ENCODE measurements around the gene ZDHHC7. TPM values are rescaled to one million over a fixed set of nuclear protein-coding genes. Genes with fewer than 3 reads are reported as not detected.

The ZDHHC7 gene
- total and polyA plus RNA-seq, 9 of the 15 experiments (the other 6 are each of a cell fraction or from before 2014, with no cell fraction given): 1.7 to 49.7 (median 37.4) TPM

DNA sequence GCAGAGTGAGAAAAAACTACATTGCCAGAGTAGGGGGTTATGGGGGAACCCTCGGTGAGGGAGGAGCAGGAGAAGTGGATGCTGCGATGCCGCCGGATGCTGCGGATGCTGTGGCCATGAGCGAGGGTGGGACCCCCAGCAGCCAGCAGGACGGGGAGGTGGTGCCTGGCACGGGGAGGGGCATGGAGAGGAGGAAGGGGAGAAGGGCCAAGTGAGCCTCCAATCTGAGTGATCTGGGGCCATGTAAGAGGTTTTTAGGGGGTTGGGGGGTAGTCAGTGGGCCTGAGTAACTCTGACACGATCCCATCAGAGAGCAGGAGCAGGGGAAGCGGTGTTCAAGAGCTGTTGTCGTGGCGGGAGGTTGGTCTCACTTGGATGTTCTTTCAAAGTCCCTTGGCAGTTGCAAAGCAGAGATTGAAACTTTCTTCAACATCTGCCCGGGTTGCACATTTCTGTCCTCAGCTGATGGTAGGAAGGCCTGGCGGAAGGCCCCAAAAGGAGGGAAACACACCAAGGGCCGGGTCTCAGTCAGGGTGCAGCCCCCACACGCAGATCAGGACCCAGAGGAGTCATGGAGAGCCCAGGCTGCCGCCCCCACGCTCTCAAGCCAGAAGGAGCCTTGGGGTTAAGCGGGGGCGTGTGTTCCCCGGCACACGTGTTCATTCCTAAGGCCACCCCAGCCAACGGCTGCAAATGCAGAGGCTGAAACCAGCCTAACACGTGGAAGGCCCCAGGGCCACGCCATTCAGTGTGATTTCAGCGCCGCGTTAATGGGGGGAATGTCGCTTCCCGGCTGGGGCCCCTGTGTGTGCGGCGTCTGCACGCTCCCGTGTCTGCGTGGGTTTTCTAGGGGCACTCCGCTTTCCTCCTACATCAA is 81.7 kb downstream of the ZDHHC7 start (continued):
- TF ChIP-seq, protein P1, sequence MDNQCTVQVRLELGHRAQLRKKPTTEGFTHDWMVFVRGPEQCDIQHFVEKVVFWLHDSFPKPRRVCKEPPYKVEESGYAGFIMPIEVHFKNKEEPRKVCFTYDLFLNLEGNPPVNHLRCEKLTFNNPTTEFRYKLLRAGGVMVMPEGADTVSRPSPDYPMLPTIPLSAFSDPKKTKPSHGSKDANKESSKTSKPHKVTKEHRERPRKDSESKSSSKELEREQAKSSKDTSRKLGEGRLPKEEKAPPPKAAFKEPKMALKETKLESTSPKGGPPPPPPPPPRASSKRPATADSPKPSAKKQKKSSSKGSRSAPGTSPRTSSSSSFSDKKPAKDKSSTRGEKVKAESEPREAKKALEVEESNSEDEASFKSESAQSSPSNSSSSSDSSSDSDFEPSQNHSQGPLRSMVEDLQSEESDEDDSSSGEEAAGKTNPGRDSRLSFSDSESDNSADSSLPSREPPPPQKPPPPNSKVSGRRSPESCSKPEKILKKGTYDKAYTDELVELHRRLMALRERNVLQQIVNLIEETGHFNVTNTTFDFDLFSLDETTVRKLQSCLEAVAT (IDR thresholded peaks at IDR 0.05): no peak
- no peak for TF ChIP-seq GTF2E2 (tag; IDR thresholded peaks at IDR 0.05)
- TF ChIP-seq EP300 (IDR thresholded peaks at IDR 0.05; ENCODE audit: low read length): no peak
- no peak for TF ChIP-seq NCOA2 (IDR thresholded peaks at IDR 0.05; ENCODE audit: partially characterized antibody in 2 of 2)
- TF ChIP-seq RB1 (IDR thresholded peaks at IDR 0.05; ENCODE audit: low read depth): no peak
- TF ChIP-seq, protein P2, sequence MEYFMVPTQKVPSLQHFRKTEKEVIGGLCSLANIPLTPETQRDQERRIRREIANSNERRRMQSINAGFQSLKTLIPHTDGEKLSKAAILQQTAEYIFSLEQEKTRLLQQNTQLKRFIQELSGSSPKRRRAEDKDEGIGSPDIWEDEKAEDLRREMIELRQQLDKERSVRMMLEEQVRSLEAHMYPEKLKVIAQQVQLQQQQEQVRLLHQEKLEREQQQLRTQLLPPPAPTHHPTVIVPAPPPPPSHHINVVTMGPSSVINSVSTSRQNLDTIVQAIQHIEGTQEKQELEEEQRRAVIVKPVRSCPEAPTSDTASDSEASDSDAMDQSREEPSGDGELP (CRISPR knock-in tag; IDR thresholded peaks at IDR 0.05; ENCODE audit: borderline replicate concordance): peak; percentile 58; the same call in 1 of the 2 replicates
- TF ChIP-seq U2AF1 (optimal IDR thresholded peaks at IDR 0.05; ENCODE audit: low read depth, low read length): no peak
- TF ChIP-seq ZNF217 (CRISPR knock-in tag; IDR thresholded peaks at IDR 0.05): 0 out of 2 replicates have a peak, but pooled peaks have one; percentile 30
- TF ChIP-seq JUND (IDR thresholded peaks at IDR 0.05; ENCODE audit: borderline replicate concordance, low read depth, low read length): no peak
- no peak for TF ChIP-seq JUND (tag; IDR thresholded peaks at IDR 0.05; ENCODE audit: borderline replicate concordance, low read depth, low read length)
- TF ChIP-seq, protein P3, sequence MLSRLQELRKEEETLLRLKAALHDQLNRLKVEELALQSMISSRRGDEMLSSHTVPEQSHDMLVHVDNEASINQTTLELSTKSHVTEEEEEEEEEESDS (CRISPR knock-in tag; IDR thresholded peaks at IDR 0.05): no peak
- no peak for TF ChIP-seq ZNF347 (CRISPR knock-in tag; IDR thresholded peaks at IDR 0.05; ENCODE audit: low read depth)
- TF ChIP-seq, protein P4, sequence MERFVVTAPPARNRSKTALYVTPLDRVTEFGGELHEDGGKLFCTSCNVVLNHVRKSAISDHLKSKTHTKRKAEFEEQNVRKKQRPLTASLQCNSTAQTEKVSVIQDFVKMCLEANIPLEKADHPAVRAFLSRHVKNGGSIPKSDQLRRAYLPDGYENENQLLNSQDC (CRISPR knock-in tag; IDR thresholded peaks at IDR 0.05): no peak
- TF ChIP-seq CC2D1A (IDR thresholded peaks at IDR 0.05): no peak
- no peak for TF ChIP-seq ZKSCAN1 (IDR thresholded peaks at IDR 0.05; ENCODE audit: low read depth, low read length)
- no peak for TF ChIP-seq FOSL1 (tag; conservative IDR thresholded peaks at IDR 0.05)
- no peak for TF ChIP-seq ZNF507 (tag; conservative IDR thresholded peaks at IDR 0.05)
- TF ChIP-seq RBM25 (IDR thresholded peaks at IDR 0.05; ENCODE audit: low read depth, low read length, severe bottlenecking): no peak
- no peak for TF ChIP-seq NCOA6 (IDR thresholded peaks at IDR 0.05)
- no peak for TF ChIP-seq GATAD2B (IDR thresholded peaks at IDR 0.05; ENCODE audit: borderline replicate concordance)
- no peak for TF ChIP-seq ZNF707 (CRISPR knock-in tag; conservative IDR thresholded peaks at IDR 0.05)
- no peak for TF ChIP-seq HDGF (IDR thresholded peaks at IDR 0.05)
- TF ChIP-seq, protein P5, sequence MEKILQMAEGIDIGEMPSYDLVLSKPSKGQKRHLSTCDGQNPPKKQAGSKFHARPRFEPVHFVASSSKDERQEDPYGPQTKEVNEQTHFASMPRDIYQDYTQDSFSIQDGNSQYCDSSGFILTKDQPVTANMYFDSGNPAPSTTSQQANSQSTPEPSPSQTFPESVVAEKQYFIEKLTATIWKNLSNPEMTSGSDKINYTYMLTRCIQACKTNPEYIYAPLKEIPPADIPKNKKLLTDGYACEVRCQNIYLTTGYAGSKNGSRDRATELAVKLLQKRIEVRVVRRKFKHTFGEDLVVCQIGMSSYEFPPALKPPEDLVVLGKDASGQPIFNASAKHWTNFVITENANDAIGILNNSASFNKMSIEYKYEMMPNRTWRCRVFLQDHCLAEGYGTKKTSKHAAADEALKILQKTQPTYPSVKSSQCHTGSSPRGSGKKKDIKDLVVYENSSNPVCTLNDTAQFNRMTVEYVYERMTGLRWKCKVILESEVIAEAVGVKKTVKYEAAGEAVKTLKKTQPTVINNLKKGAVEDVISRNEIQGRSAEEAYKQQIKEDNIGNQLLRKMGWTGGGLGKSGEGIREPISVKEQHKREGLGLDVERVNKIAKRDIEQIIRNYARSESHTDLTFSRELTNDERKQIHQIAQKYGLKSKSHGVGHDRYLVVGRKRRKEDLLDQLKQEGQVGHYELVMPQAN (IDR thresholded peaks at IDR 0.05; ENCODE audit: borderline replicate concordance): no peak
- no peak for TF ChIP-seq MTA2 (IDR thresholded peaks at IDR 0.05; ENCODE audit: low read depth)
- TF ChIP-seq MXI1 (IDR thresholded peaks at IDR 0.05; ENCODE audit: low read depth, low read length): no peak
- no peak for TF ChIP-seq SIRT6 (IDR thresholded peaks at IDR 0.05; ENCODE audit: low read depth, low read length)

Measured in K562 (cell line).